ENCODE results near the gene TMCO2. TPM values are rescaled to one million over a fixed set of nuclear protein-coding genes. Genes with fewer than 3 reads are reported as not detected.

TMCO2 gene
- total RNA-seq, 1 donor from 2014 or later, result not detected

DNA sequence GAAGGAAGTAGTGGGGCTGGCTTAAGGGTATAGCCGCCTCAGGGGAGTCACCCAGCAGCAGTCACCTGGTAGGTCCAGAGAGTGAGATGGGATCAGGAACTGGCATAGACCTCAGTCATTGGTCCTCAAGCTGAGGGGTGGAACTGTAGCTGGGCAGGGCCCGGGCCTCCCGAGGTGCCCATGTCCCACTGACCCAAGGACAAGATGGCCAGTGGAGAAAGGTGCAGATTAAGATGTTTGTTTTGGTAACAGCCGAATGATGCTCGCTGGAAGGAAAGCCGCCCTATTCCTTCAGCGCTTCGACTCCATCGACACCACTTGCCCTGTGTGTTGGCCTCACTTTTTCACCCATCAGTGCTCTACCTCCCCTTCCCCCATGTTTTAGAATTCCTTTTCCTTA, 52.9 kb downstream of the TMCO2 start:
- DNase-seq (ENCODE audit: low read depth), result no peak
- TF ChIP-seq, protein P1, sequence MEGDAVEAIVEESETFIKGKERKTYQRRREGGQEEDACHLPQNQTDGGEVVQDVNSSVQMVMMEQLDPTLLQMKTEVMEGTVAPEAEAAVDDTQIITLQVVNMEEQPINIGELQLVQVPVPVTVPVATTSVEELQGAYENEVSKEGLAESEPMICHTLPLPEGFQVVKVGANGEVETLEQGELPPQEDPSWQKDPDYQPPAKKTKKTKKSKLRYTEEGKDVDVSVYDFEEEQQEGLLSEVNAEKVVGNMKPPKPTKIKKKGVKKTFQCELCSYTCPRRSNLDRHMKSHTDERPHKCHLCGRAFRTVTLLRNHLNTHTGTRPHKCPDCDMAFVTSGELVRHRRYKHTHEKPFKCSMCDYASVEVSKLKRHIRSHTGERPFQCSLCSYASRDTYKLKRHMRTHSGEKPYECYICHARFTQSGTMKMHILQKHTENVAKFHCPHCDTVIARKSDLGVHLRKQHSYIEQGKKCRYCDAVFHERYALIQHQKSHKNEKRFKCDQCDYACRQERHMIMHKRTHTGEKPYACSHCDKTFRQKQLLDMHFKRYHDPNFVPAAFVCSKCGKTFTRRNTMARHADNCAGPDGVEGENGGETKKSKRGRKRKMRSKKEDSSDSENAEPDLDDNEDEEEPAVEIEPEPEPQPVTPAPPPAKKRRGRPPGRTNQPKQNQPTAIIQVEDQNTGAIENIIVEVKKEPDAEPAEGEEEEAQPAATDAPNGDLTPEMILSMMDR (IDR thresholded peaks at IDR 0.05; ENCODE audit: insufficient read depth, low read length, poor library complexity, severe bottlenecking), result no peak
- Histone ChIP-seq H3K27me3 (ENCODE audit: control insufficient read depth, insufficient read depth, low read length) (no peaks in the 10 kb centered on the region), H3K36me3 (ENCODE audit: control insufficient read depth, insufficient read depth, low read length) (no peaks in the 10 kb centered on the region), H3K4me3 (ENCODE audit: low read depth, low read length) (no peak overlapping the region)

GRCh38 chr1:40301066-40301465, 53.3 kb downstream of the TMCO2 start:
- no peaks in the 10 kb centered on the region for H3K36me3 ChIP-seq (ENCODE audit: control insufficient read depth, insufficient read depth, low read length)
- H3K4me3 ChIP-seq (ENCODE audit: low read depth, low read length), result no peak overlapping the region
- no peaks in the 10 kb centered on the region for H3K27me3 ChIP-seq (ENCODE audit: control insufficient read depth, insufficient read depth, low read length)
- TF ChIP-seq, protein P1 (IDR thresholded peaks at IDR 0.05; ENCODE audit: insufficient read depth, low read length, poor library complexity, severe bottlenecking), result no peak
- DNase-seq (ENCODE audit: low read depth), result no peak

Other genes with a start within 250 kb of the TMCO2 start
- gene CAP1, start 207.2 kb upstream of the TMCO2 start, total RNA-seq, result 428 and 441 TPM in 2 replicates
- 82.7 and 92.3 TPM in 2 replicates for gene PPT1, start 150.7 kb upstream of the TMCO2 start, total RNA-seq
- 14.0 and 16.7 TPM in 2 replicates for gene RLF, start 86.5 kb upstream of the TMCO2 start, total RNA-seq
- gene ZMPSTE24, start 10.3 kb downstream of the TMCO2 start, total RNA-seq, result 43.4 and 56.3 TPM in 2 replicates
- gene COL9A2, start 69.3 kb downstream of the TMCO2 start, total RNA-seq, result 19.7 and 20.2 TPM in 2 replicates
- 10.5 and 13.8 TPM in 2 replicates for gene SMAP2, start 125.8 kb downstream of the TMCO2 start, total RNA-seq
- 7.9 and 8.1 TPM in 2 replicates for gene ZFP69B, start 202.5 kb downstream of the TMCO2 start, total RNA-seq
- 4.1 and 4.3 TPM in 2 replicates for gene ZFP69, start 229.4 kb downstream of the TMCO2 start, total RNA-seq